Stromal cell of bone marrow (primary cell): ENCODE data around the gene SHC1.

Experiments
- DNase-seq: peaks from one replicate; pipeline ENCODE4 v3.0.0-alpha.2; 2012; ENCODE audit warnings: low read depth

Gene SHC1

GRCh38 chr1:154956544-154956941 is 14.0 kb downstream of the SHC1 start:
- DNase-seq, result no peak

- peak; percentile 85 for DNase-seq
These were observed 14.6 kb downstream of the SHC1 start, which contains the start of gene PBXIP1 for GRCh38 chr1:154955718-154956543. TSS of gene PBXIP1 (minus strand) at chr1:154956099. CDS start at chr1:154953721, 2,378 bp downstream.

GRCh38 chr1:154955039-154955717 is 15.4 kb downstream of the SHC1 start:
- no peak for DNase-seq

- DNase-seq, result no peak
These were observed 16.0 kb downstream of the SHC1 start for GRCh38 chr1:154954541-154954940.

- no peak for DNase-seq
These were observed 16.9 kb downstream of the SHC1 start for GRCh38 chr1:154953611-154954038.

GRCh38 chr1:154952664-154953063 is 17.9 kb downstream of the SHC1 start:
- DNase-seq, result no peak

- no peak for DNase-seq
These were observed 18.5 kb downstream of the SHC1 start for GRCh38 chr1:154951901-154952657.

GRCh38 chr1:154948079-154948478 is 22.5 kb downstream of the SHC1 start:
- no peak for DNase-seq

GRCh38 chr1:154945962-154946850 is 24.3 kb downstream of the SHC1 start:
- no peak for DNase-seq

- no peak for DNase-seq
These were observed 25.2 kb downstream of the SHC1 start for GRCh38 chr1:154945160-154945961.

GRCh38 chr1:154944401-154945159 is 26.0 kb downstream of the SHC1 start:
- DNase-seq, result no peak

- DNase-seq, result no peak
These were observed 26.7 kb downstream of the SHC1 start for GRCh38 chr1:154943649-154944400.

- no peak for DNase-seq
These were observed 29.1 kb downstream of the SHC1 start for GRCh38 chr1:154941333-154942013.

- no peak for DNase-seq
These were observed 29.8 kb downstream of the SHC1 start for GRCh38 chr1:154940651-154941194.

GRCh38 chr1:154940213-154940560 is 30.4 kb downstream of the SHC1 start:
- no peak for DNase-seq

- no peak for DNase-seq
These were observed 31.7 kb downstream of the SHC1 start for GRCh38 chr1:154938604-154939399.

GRCh38 chr1:154937988-154938386 is 32.6 kb downstream of the SHC1 start:
- DNase-seq, result no peak
